ENCODE data around the gene FBXW4.
"Not testable (repeated sequence)": the region's sequence is repeated elsewhere in the genome, so short reads cannot be mapped to it uniquely, and the experiment has no call there.

Gene FBXW4

GRCh38 chr10:101650863-101651262 is 44.1 kb downstream of the FBXW4 start:
- no peak for DNase-seq

- DNase-seq: no peak
Measured at GRCh38 chr10:101649525-101650085, 45.4 kb downstream of the FBXW4 start.

- no peak for DNase-seq
Measured at GRCh38 chr10:101647255-101647654, 47.7 kb downstream of the FBXW4 start.

GRCh38 chr10:101646364-101646763 is 48.6 kb downstream of the FBXW4 start:
- no peak for DNase-seq

GRCh38 chr10:101645659-101646058 is 49.3 kb downstream of the FBXW4 start:
- DNase-seq: no peak

- no peak for DNase-seq
Measured at GRCh38 chr10:101644002-101644401, 51.0 kb downstream of the FBXW4 start.

GRCh38 chr10:101643546-101643945 is 51.4 kb downstream of the FBXW4 start:
- no peak for DNase-seq

- no peak for DNase-seq
Measured at GRCh38 chr10:101639141-101639900, 55.6 kb downstream of the FBXW4 start.

GRCh38 chr10:101633510-101633909 is 61.5 kb downstream of the FBXW4 start:
- not testable (repeated sequence) for DNase-seq

GRCh38 chr10:101631821-101632475 is 63.0 kb downstream of the FBXW4 start:
- no peak for DNase-seq

- DNase-seq: no peak
Measured at GRCh38 chr10:101630633-101630920, 64.4 kb downstream of the FBXW4 start.

GRCh38 chr10:101629837-101630632 is 64.9 kb downstream of the FBXW4 start:
- DNase-seq: no peak

- DNase-seq: no peak
Measured at GRCh38 chr10:101625821-101626412, 69.1 kb downstream of the FBXW4 start.

GRCh38 chr10:101624526-101625102 is 70.4 kb downstream of the FBXW4 start:
- no peak for DNase-seq

- no peak for DNase-seq
Measured at GRCh38 chr10:101623528-101623927, 71.4 kb downstream of the FBXW4 start.

- no peak for DNase-seq
Measured at GRCh38 chr10:101619983-101620382, 75.0 kb downstream of the FBXW4 start.

GRCh38 chr10:101618871-101619270 is 76.1 kb downstream of the FBXW4 start:
- DNase-seq: no peak

GRCh38 chr10:101617824-101618568 is 77.0 kb downstream of the FBXW4 start:
- DNase-seq: no peak

GRCh38 chr10:101617102-101617823 is 77.7 kb downstream of the FBXW4 start:
- DNase-seq: no peak

- no peak for DNase-seq
Measured at GRCh38 chr10:101616415-101617101, 78.4 kb downstream of the FBXW4 start.
